Measurements from ENCODE around the gene MFSD12. TPM values are rescaled to one million over a fixed set of nuclear protein-coding genes. Genes with fewer than 3 reads are reported as not detected.

MFSD12 gene
- total and polyA plus RNA-seq, 2 donors (not counting 3 experiments of a cell fraction or from before 2014, with no cell fraction given) = 51.7 to 78.9 TPM

DNA sequence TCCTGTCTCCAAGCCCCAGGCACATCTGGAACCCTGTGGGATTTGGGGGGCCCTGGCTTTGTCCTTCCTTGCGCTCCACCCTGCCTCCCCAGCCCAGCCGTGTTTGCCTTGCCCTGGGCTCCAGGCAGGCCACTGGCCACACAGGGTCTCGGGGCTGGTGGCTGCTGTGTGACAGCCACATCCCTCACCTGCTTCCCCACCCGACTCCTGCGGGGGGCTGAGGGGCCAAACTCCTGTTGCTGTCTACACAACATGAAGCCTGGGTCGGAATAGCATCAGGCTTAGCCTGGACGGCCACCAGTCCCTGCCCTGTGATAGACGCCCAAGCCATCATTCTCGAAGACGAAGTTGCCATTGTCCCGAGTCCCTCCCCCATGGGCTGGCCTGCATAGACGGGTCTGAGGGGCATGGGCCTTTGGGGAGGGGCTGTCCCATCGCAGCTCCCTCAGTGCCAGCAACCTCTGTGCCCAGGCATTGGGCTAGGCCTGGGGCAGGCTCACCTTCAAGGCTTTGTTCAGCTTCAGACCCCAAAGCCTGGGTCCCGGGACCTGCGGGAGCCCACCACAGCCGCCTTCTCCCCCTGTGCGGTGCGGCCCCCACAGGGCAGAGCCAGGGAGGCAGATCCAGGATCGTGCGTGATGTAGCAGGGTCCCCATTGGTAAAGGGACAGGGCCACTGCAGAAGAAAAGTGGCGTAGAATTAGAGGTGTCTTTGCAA lies 33.9 kb downstream of the MFSD12 start:
- H3K9me1 ChIP-seq (replicated peaks; ENCODE audit: control insufficient read depth, extremely low read depth, insufficient read depth, low read length) = no peaks in the 10 kb centered on the region
- no peak overlapping the region for H3K9ac ChIP-seq (replicated peaks; ENCODE audit: extremely low read depth, insufficient read depth, low read length)
- TF ChIP-seq GATA2 (IDR thresholded peaks at IDR 0.05; ENCODE audit: insufficient read depth, insufficient read length, low read depth, low read length) (no peak), POLR2A (IDR thresholded peaks at IDR 0.05; ENCODE audit: low read depth, low read length) (no peak), FOS (IDR thresholded peaks at IDR 0.05; ENCODE audit: borderline replicate concordance, insufficient read depth, low read length) (no peak), POLR2AphosphoS5 (IDR thresholded peaks at IDR 0.05; ENCODE audit: insufficient read depth, low read depth, low read length) (no peak), EZH2 (IDR thresholded peaks at IDR 0.05; ENCODE audit: borderline replicate concordance, low read depth, low read length, severe bottlenecking) (no peak)
- TF ChIP-seq, protein P1, sequence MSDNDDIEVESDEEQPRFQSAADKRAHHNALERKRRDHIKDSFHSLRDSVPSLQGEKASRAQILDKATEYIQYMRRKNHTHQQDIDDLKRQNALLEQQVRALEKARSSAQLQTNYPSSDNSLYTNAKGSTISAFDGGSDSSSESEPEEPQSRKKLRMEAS (IDR thresholded peaks at IDR 0.05; ENCODE audit: insufficient read depth, insufficient read length) = no peak
- ChIA-PET POLR2A (no interaction called here), CTCF (no interaction called here)
- no TSS peak for BruUV-seq (replicated peaks)
- intact Hi-C loops (cut with micrococcal nuclease) (no loop called here), dilution Hi-C loops (cut with MboI; ENCODE audit: extremely low pct_ligation_motif_present, low sequenced_read_pairs) (no loop called here)
- H3K4me3 ChIP-seq (replicated peaks in 1 of 3; ENCODE audit: insufficient read depth in 1 of 3, low read depth in 1 of 3, low read length in 3 of 3) = no peak overlapping the region
- H3K4me1 ChIP-seq (ENCODE audit: control insufficient read depth, extremely low read depth, insufficient read depth, low read length) = no peaks in the 10 kb centered on the region
- DNase-seq (ENCODE audit: low read depth, low spot score) (no peak), FAIRE-seq (no peak)
- no peak overlapping the region for H2AFZ ChIP-seq (ENCODE audit: low read depth, low read length)
- no peak overlapping the region for H3K27ac ChIP-seq (ENCODE audit: insufficient read depth, low read depth, low read length)
- H3K27me3 ChIP-seq (ENCODE audit: control insufficient read depth in 2 of 2, insufficient read depth in 2 of 2, low read length in 2 of 2) = no peaks in the 10 kb centered on the region
- H3K4me2 ChIP-seq (ENCODE audit: insufficient read depth, low read length) = no peak overlapping the region
- peaks cover 0 to 51% of the 10 kb centered on the region in 2 experiments for H3K36me3 ChIP-seq (ENCODE audit: control insufficient read depth in 2 of 2, extremely low read depth in 1 of 2, insufficient read depth in 2 of 2, low read length in 2 of 2)
- H3K79me2 ChIP-seq (ENCODE audit: control insufficient read depth, insufficient read depth, low read length) = peaks cover 34% of the 10 kb centered on the region
- H4K20me1 ChIP-seq (replicated peaks; ENCODE audit: control insufficient read depth, extremely low read depth, insufficient read depth, low read length) = no peaks in the 10 kb centered on the region
- H3K9me3 ChIP-seq (replicated peaks; ENCODE audit: control insufficient read depth, insufficient read depth, low read length) = no peaks in the 10 kb centered on the region

All from endothelial cell of umbilical vein (primary cell).